ENCODE measurements around the gene RGS1. TPM values are rescaled to one million over a fixed set of nuclear protein-coding genes. Genes with fewer than 3 reads are reported as not detected.

RGS1 gene
- total RNA-seq, 1 donor from 2014 or later, result 12.0 TPM

- Mint-ChIP-seq H3K27ac (no peak overlapping the region), H3K36me3 (ENCODE audit: low read depth) (peaks cover 32% of the 10 kb centered on the region), H3K4me1 (ENCODE audit: low read depth) (peaks cover 85% of the 10 kb centered on the region), H3K4me3 (peak overlapping the region; percentile 89), H3K9me3 (no peaks in the 10 kb centered on the region), H3K27me3 (ENCODE audit: insufficient read depth) (peaks cover 3% of the 10 kb centered on the region)
- no peak for DNase-seq (ENCODE audit: low spot score)
- intact Hi-C loops (cut with micrococcal nuclease), result loop anchor here (2.0 kb wide), 1 partner anchor 22 kb away; no protein-coding TSS in a partner anchor
Observed at GRCh38 chr1:192578144-192578909, 2.8 kb downstream of the RGS1 start.

- no peak overlapping the region for H3K27ac Mint-ChIP-seq
- H3K4me1 Mint-ChIP-seq (ENCODE audit: low read depth), result peaks cover 81% of the 10 kb centered on the region
- H3K36me3 Mint-ChIP-seq (ENCODE audit: low read depth), result peaks cover 32% of the 10 kb centered on the region
- H3K27me3 Mint-ChIP-seq (ENCODE audit: insufficient read depth), result peaks cover 6% of the 10 kb centered on the region
- H3K4me3 Mint-ChIP-seq, result peak overlapping the region; percentile 89
- intact Hi-C loops (cut with micrococcal nuclease), result loop anchor here (2.0 kb wide), 1 partner anchor 22 kb away; no protein-coding TSS in a partner anchor
- DNase-seq (ENCODE audit: low spot score), result no peak
- no peaks in the 10 kb centered on the region for H3K9me3 Mint-ChIP-seq
Observed at GRCh38 chr1:192579010-192579738, 3.6 kb downstream of the RGS1 start.

- Mint-ChIP-seq H3K9me3 (no peaks in the 10 kb centered on the region), H3K4me1 (ENCODE audit: low read depth) (peaks cover 71% of the 10 kb centered on the region), H3K36me3 (ENCODE audit: low read depth) (peaks cover 32% of the 10 kb centered on the region), H3K4me3 (peak overlapping the region; percentile 60), H3K27ac (no peak overlapping the region), H3K27me3 (ENCODE audit: insufficient read depth) (peaks cover 8% of the 10 kb centered on the region)
- intact Hi-C loops (cut with micrococcal nuclease), result loop anchor here (1.0 kb wide), 3 partner anchors 28 to 103 kb away; no protein-coding TSS in a partner anchor
- no peak for DNase-seq (ENCODE audit: low spot score)
Observed at GRCh38 chr1:192580351-192580962, 4.9 kb downstream of the RGS1 start.

- Mint-ChIP-seq H3K4me3 (no peak overlapping the region), H3K4me1 (ENCODE audit: low read depth) (peaks cover 62% of the 10 kb centered on the region), H3K27ac (no peak overlapping the region), H3K9me3 (no peaks in the 10 kb centered on the region), H3K27me3 (ENCODE audit: insufficient read depth) (peaks cover 8% of the 10 kb centered on the region), H3K36me3 (ENCODE audit: low read depth) (peaks cover 29% of the 10 kb centered on the region)
- DNase-seq (ENCODE audit: low spot score), result no peak
- intact Hi-C loops (cut with micrococcal nuclease), result no loop called here
Observed at GRCh38 chr1:192581131-192581927, 5.8 kb downstream of the RGS1 start.

- Mint-ChIP-seq H3K36me3 (ENCODE audit: low read depth) (peaks cover 5% of the 10 kb centered on the region), H3K27ac (no peak overlapping the region), H3K4me1 (ENCODE audit: low read depth) (peaks cover 26% of the 10 kb centered on the region), H3K9me3 (no peaks in the 10 kb centered on the region), H3K4me3 (no peak overlapping the region), H3K27me3 (ENCODE audit: insufficient read depth) (peaks cover 13% of the 10 kb centered on the region)
- no peak for DNase-seq (ENCODE audit: low spot score)
- intact Hi-C loops (cut with micrococcal nuclease), result no loop called here
Observed at GRCh38 chr1:192584866-192585265, 9.3 kb downstream of the RGS1 start.

- no peak overlapping the region for H3K4me3 Mint-ChIP-seq
- H3K9me3 Mint-ChIP-seq, result no peaks in the 10 kb centered on the region
- no peaks in the 10 kb centered on the region for H3K36me3 Mint-ChIP-seq (ENCODE audit: low read depth)
- no peak for DNase-seq (ENCODE audit: low spot score)
- H3K27ac Mint-ChIP-seq, result no peak overlapping the region
- intact Hi-C loops (cut with micrococcal nuclease), result no loop called here
- peaks cover 10% of the 10 kb centered on the region for H3K4me1 Mint-ChIP-seq (ENCODE audit: low read depth)
- H3K27me3 Mint-ChIP-seq (ENCODE audit: insufficient read depth), result peaks cover 21% of the 10 kb centered on the region
Observed at GRCh38 chr1:192587386-192588266, 12.1 kb downstream of the RGS1 start.

- Mint-ChIP-seq H3K9me3 (no peaks in the 10 kb centered on the region), H3K4me1 (ENCODE audit: low read depth) (peaks cover 2% of the 10 kb centered on the region), H3K27me3 (ENCODE audit: insufficient read depth) (peaks cover 17% of the 10 kb centered on the region), H3K4me3 (no peak overlapping the region), H3K36me3 (ENCODE audit: low read depth) (no peaks in the 10 kb centered on the region), H3K27ac (no peak overlapping the region)
- no peak for DNase-seq (ENCODE audit: low spot score)
- intact Hi-C loops (cut with micrococcal nuclease), result no loop called here
Observed at GRCh38 chr1:192588546-192588945, 13.0 kb downstream of the RGS1 start.

GRCh38 chr1:192589813-192590212 lies 14.2 kb downstream of the RGS1 start:
- H3K4me3 Mint-ChIP-seq, result no peak overlapping the region
- no peak overlapping the region for H3K27ac Mint-ChIP-seq
- no peak for DNase-seq (ENCODE audit: low spot score)
- H3K36me3 Mint-ChIP-seq (ENCODE audit: low read depth), result no peaks in the 10 kb centered on the region
- intact Hi-C loops (cut with micrococcal nuclease), result no loop called here
- H3K9me3 Mint-ChIP-seq, result no peaks in the 10 kb centered on the region
- no peaks in the 10 kb centered on the region for H3K4me1 Mint-ChIP-seq (ENCODE audit: low read depth)
- H3K27me3 Mint-ChIP-seq (ENCODE audit: insufficient read depth), result peaks cover 15% of the 10 kb centered on the region

- no peaks in the 10 kb centered on the region for H3K9me3 Mint-ChIP-seq
- H3K4me3 Mint-ChIP-seq, result no peak overlapping the region
- intact Hi-C loops (cut with micrococcal nuclease), result no loop called here
Observed at GRCh38 chr1:192592517-192592916, 16.9 kb downstream of the RGS1 start.

GRCh38 chr1:192592981-192593708 lies 17.6 kb downstream of the RGS1 start:
- no peaks in the 10 kb centered on the region for H3K9me3 Mint-ChIP-seq
- no peak for DNase-seq (ENCODE audit: low spot score)
- no peaks in the 10 kb centered on the region for H3K4me1 Mint-ChIP-seq (ENCODE audit: low read depth)
- intact Hi-C loops (cut with micrococcal nuclease), result no loop called here
- no peak overlapping the region for H3K27ac Mint-ChIP-seq
- peaks cover 1% of the 10 kb centered on the region for H3K36me3 Mint-ChIP-seq (ENCODE audit: low read depth)
- peaks cover 14% of the 10 kb centered on the region for H3K27me3 Mint-ChIP-seq (ENCODE audit: insufficient read depth)
- no peak overlapping the region for H3K4me3 Mint-ChIP-seq

More at GRCh38 chr1:192592517-192592916, 16.9 kb downstream of the RGS1 start:
- Mint-ChIP-seq H3K4me1 (ENCODE audit: low read depth) (no peaks in the 10 kb centered on the region), H3K36me3 (ENCODE audit: low read depth) (peaks cover 1% of the 10 kb centered on the region), H3K27ac (no peak overlapping the region), H3K27me3 (ENCODE audit: insufficient read depth) (peaks cover 17% of the 10 kb centered on the region)
- DNase-seq (ENCODE audit: low spot score), result no peak

GRCh38 chr1:192595299-192595698 lies 19.7 kb downstream of the RGS1 start:
- H3K27me3 Mint-ChIP-seq (ENCODE audit: insufficient read depth), result peaks cover 11% of the 10 kb centered on the region
- intact Hi-C loops (cut with micrococcal nuclease), result no loop called here
- no peak for DNase-seq (ENCODE audit: low spot score)
- no peak overlapping the region for H3K4me3 Mint-ChIP-seq
- no peak overlapping the region for H3K27ac Mint-ChIP-seq
- peaks cover 1% of the 10 kb centered on the region for H3K36me3 Mint-ChIP-seq (ENCODE audit: low read depth)
- no peaks in the 10 kb centered on the region for H3K4me1 Mint-ChIP-seq (ENCODE audit: low read depth)
- no peaks in the 10 kb centered on the region for H3K9me3 Mint-ChIP-seq
